ENCODE measurements around the gene RAB11A. TPM values are rescaled to one million over a fixed set of nuclear protein-coding genes. Genes with fewer than 3 reads are reported as not detected.
A peak's percentile ranks its signal among the peaks of the same experiment; 100 is the strongest.

The RAB11A gene
- total RNA-seq, 6 experiments from 2014 or later = 50.3 to 110 (median 81.6) TPM

DNA sequence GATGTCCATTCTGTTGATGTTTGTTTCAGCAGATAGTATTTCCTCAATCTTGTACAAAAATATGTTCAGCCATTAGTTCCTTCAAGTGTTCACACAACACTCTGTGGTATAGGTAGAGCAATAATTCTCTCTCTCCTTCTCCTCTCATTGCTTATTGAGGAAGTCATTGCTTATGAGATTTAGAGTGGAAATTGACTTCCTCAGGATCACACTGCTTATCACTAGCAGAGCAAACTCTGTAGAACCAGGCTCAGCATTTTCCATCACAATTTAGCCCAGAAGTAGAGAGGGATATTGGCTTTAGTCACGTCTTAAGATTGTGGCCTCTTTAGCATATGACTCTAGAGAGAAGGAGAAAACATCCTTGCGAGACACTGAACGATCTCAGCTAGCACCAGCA is 31.2 kb downstream of the RAB11A start:
- WGBS (ENCODE audit: insufficient coverage, low coverage, low lambda C conversion rate, missing lambda C conversion rate) = 89% methylated on average over 3 of the region's 3 CpGs
- intact Hi-C loops (cut with DNase I) = no loop called here
- no peak overlapping the region for H3K27ac ChIP-seq
- H3K36me3 ChIP-seq = peaks cover 0 to 6% (median 2%) of the 10 kb centered on the region in 4 donors
- no peaks in the 10 kb centered on the region for H3K27me3 ChIP-seq
- ATAC-seq = no peak
- peaks cover 0 to 4% (median 0%) of the 10 kb centered on the region in 4 donors for H3K4me1 ChIP-seq
- H3K9me3 ChIP-seq = no peaks in the 10 kb centered on the region
- no peak for DNase-seq
- no peak overlapping the region for H3K4me3 ChIP-seq
- TF ChIP-seq, protein P1, sequence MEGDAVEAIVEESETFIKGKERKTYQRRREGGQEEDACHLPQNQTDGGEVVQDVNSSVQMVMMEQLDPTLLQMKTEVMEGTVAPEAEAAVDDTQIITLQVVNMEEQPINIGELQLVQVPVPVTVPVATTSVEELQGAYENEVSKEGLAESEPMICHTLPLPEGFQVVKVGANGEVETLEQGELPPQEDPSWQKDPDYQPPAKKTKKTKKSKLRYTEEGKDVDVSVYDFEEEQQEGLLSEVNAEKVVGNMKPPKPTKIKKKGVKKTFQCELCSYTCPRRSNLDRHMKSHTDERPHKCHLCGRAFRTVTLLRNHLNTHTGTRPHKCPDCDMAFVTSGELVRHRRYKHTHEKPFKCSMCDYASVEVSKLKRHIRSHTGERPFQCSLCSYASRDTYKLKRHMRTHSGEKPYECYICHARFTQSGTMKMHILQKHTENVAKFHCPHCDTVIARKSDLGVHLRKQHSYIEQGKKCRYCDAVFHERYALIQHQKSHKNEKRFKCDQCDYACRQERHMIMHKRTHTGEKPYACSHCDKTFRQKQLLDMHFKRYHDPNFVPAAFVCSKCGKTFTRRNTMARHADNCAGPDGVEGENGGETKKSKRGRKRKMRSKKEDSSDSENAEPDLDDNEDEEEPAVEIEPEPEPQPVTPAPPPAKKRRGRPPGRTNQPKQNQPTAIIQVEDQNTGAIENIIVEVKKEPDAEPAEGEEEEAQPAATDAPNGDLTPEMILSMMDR (IDR thresholded peaks at IDR 0.05) = no peak
- no peak for TF ChIP-seq POLR2A (IDR thresholded peaks at IDR 0.05)

DNA sequence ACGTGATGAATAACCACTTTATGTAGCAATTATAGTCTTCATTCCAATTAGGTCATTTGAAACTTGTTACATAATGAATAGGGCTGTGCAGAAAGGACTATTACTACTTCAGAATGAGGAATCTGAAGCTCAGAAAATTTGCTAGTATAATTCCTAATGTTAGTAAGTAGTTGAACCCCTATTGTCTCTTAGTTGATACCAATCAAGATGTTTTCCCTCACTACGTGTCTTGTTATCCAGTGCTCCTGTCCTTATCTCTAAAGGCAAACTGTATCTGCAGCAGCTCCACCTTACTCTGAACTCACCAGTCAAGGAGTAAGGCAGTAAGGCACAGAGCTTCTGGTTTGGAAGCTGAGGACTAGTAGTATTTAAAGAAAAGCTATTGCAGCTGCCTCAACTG is 32.0 kb downstream of the RAB11A start:
- no peak for DNase-seq
- Histone ChIP-seq H3K36me3 (peaks cover 0 to 9% (median 3%) of the 10 kb centered on the region in 4 donors), H3K4me1 (peaks cover 0 to 4% (median 0%) of the 10 kb centered on the region in 4 donors), H3K9me3 (no peaks in the 10 kb centered on the region), H3K4me3 (no peak overlapping the region), H3K27ac (no peak overlapping the region), H3K27me3 (no peaks in the 10 kb centered on the region)
- intact Hi-C loops (cut with DNase I) = no loop called here
- WGBS (ENCODE audit: insufficient coverage, low coverage, low lambda C conversion rate, missing lambda C conversion rate) = 67% methylated on average over 2 of the region's 2 CpGs
- no peak for ATAC-seq
- TF ChIP-seq POLR2A (IDR thresholded peaks at IDR 0.05) = no peak
- TF ChIP-seq, protein P1 (IDR thresholded peaks at IDR 0.05) = no peak

DNA sequence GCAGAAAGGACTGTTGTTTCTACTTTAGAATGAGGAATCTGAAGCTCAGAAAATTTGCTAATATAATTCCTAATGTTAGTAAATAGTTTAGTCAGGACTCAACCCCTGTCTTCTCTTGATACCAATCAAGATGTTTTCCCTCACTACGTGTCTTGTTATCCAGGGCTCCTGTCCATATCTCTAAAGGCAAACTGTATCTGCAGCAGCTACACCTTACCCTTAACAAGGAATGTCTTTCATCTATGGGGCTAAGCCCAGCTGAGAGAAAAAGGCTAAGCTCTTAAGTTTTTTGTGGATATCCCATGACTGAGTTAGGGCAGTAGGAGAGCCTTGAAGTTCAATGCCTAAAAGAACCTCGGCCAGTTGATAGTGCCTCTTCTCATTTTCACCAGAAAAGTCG is 32.5 kb downstream of the RAB11A start:
- Histone ChIP-seq H3K27me3 (no peaks in the 10 kb centered on the region), H3K27ac (no peak overlapping the region), H3K4me1 (peaks cover 0 to 4% (median 0%) of the 10 kb centered on the region in 4 donors), H3K9me3 (no peaks in the 10 kb centered on the region), H3K36me3 (peaks cover 0 to 9% (median 3%) of the 10 kb centered on the region in 4 donors), H3K4me3 (no peak overlapping the region)
- DNase-seq (no peak), ATAC-seq (no peak)
- WGBS (ENCODE audit: insufficient coverage, low coverage, low lambda C conversion rate, missing lambda C conversion rate) = 92% methylated on average over 3 of the region's 3 CpGs
- intact Hi-C loops (cut with DNase I) = no loop called here
- TF ChIP-seq, protein P1 (IDR thresholded peaks at IDR 0.05) = no peak
- no peak for TF ChIP-seq POLR2A (IDR thresholded peaks at IDR 0.05)

DNA sequence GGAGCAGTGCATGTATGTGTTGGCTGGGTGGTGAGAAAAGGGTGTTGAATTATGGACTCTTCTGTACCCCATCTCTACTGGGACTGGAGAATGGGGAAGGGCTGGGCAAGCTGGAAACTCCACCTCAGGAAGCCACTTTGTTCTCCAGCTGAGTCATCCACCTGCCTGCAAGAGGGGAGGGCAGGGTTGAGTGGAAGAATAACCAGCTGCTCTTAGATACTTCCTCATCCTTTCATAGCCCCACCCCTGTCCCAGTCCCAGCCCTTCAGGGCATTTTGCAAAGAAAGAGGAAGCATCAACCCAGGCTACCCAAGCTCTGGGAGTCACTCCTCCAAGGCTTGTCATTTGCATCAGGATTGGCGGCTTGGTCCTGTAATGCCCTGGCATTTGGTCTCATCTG is 33.1 kb downstream of the RAB11A start:
- Histone ChIP-seq H3K9me3 (no peaks in the 10 kb centered on the region), H3K36me3 (peaks cover 0 to 9% (median 3%) of the 10 kb centered on the region in 4 donors), H3K4me3 (no peak overlapping the region), H3K27me3 (no peaks in the 10 kb centered on the region), H3K4me1 (peaks cover 0 to 4% (median 0%) of the 10 kb centered on the region in 4 donors), H3K27ac (no peak overlapping the region)
- TF ChIP-seq, protein P1 (IDR thresholded peaks at IDR 0.05) = no peak
- TF ChIP-seq POLR2A (IDR thresholded peaks at IDR 0.05) = no peak
- WGBS (ENCODE audit: insufficient coverage, low coverage, low lambda C conversion rate, missing lambda C conversion rate) = 86% methylated on average over 1 of the region's 1 CpG
- intact Hi-C loops (cut with DNase I) = no loop called here
- ATAC-seq (peak; percentile 73 to 92 (median 78)), DNase-seq (peak in 1 of 3 donors; percentile 31)

Measured in right lobe of liver (tissue), 6 donors.